ENCODE data around the gene CAMSAP1.

CAMSAP1 gene

DNA sequence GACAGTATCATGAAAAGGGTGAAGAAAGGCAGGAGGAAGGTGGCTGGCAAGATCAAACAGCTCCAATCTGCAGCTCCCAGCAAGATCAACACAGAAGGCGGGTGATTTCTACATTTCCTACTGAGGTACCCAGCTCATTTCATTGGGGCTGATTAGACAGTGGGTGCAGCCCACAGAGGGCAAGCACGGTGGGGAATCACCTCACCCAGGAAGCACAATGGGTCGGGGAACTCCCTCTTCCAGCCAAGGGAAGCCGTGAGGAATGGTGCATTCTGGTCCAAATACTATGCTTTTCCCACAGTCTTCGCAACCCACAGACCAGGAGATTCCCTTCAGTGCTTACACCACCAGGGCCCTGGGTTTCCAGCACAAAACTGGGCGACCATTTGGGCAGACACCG is 66.8 kb downstream of the CAMSAP1 start:
- no peak for TF ChIP-seq RAD21 (IDR thresholded peaks at IDR 0.05; ENCODE audit: low read depth)
- TF ChIP-seq TEAD4 (IDR thresholded peaks at IDR 0.05) = no peak
- TF ChIP-seq MAX (IDR thresholded peaks at IDR 0.05) = no peak
- TF ChIP-seq FOXM1 (IDR thresholded peaks at IDR 0.05; ENCODE audit: borderline replicate concordance, low read depth) = no peak
- TF ChIP-seq CREB1 (IDR thresholded peaks at IDR 0.05; ENCODE audit: low read depth) = no peak
- TF ChIP-seq EGR1 (IDR thresholded peaks at IDR 0.05) = no peak
- no peak for TF ChIP-seq YY1 (IDR thresholded peaks at IDR 0.05; ENCODE audit: low read depth)
- no peak for TF ChIP-seq ZBTB7A (IDR thresholded peaks at IDR 0.05; ENCODE audit: low read depth)
- no peak for TF ChIP-seq USF1 (IDR thresholded peaks at IDR 0.05)
- no peak for TF ChIP-seq TAF1 (IDR thresholded peaks at IDR 0.05; ENCODE audit: low read depth)

DNA sequence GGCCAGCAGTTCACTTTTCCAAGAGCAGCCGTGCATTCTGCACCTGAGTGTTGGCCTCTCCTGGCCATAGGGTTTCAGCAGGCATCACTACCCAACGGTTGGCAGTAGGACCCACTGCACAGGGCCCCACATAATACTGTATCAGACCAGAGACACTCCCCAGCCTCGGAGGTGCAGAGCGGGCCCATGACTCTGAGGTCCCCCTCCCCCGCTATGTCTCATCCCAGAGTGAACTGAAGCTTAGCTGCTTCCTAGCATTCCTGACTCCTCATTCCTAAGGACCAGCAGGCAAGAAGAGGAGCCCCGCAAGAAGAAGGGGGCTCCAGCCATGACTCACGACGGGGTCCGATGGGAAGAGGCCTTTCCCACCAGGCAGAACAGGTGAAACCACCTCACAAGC is 67.2 kb downstream of the CAMSAP1 start:
- no peak for TF ChIP-seq NFIC (IDR thresholded peaks at IDR 0.05)
- no peak for TF ChIP-seq CREB1 (IDR thresholded peaks at IDR 0.05; ENCODE audit: low read depth)
- TF ChIP-seq REST (IDR thresholded peaks at IDR 0.05; ENCODE audit: low read depth) = no peak
- TF ChIP-seq CEBPB (IDR thresholded peaks at IDR 0.05) = no peak
- TF ChIP-seq FOXM1 (IDR thresholded peaks at IDR 0.05; ENCODE audit: borderline replicate concordance, low read depth) = no peak
- no peak for TF ChIP-seq ZBTB7A (IDR thresholded peaks at IDR 0.05; ENCODE audit: low read depth)
- no peak for TF ChIP-seq EGR1 (IDR thresholded peaks at IDR 0.05)
- TF ChIP-seq MAX (IDR thresholded peaks at IDR 0.05) = no peak
- no peak for TF ChIP-seq TAF1 (IDR thresholded peaks at IDR 0.05; ENCODE audit: low read depth)
- no peak for TF ChIP-seq TCF12 (IDR thresholded peaks at IDR 0.05; ENCODE audit: low read depth)
- TF ChIP-seq TEAD4 (IDR thresholded peaks at IDR 0.05) = no peak
- no peak for TF ChIP-seq YY1 (IDR thresholded peaks at IDR 0.05; ENCODE audit: low read depth)
- no peak for TF ChIP-seq EP300 (IDR thresholded peaks at IDR 0.05; ENCODE audit: borderline replicate concordance)
- no peak for TF ChIP-seq USF1 (IDR thresholded peaks at IDR 0.05)
- no peak for TF ChIP-seq RAD21 (IDR thresholded peaks at IDR 0.05; ENCODE audit: low read depth)

DNA sequence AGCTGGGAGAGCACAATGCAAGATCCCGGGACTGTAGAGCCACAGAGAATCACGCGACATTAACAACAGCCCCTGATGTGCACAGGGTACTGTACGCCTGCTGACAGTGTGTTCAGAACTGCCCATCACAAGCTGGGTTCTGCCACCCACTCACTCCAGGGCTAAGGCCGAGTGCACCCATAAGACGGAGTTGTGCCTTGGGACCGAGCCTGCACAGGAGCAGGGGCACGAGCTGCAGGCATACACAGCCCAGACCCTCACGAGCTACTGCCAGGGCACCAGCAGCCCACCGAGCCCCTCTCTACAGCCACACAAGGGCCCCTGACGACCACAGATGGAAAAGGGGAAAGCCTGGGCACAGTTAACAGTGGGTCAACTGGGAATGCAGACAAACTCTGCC is 67.8 kb downstream of the CAMSAP1 start:
- no peak for TF ChIP-seq TAF1 (IDR thresholded peaks at IDR 0.05; ENCODE audit: low read depth)
- no peak for TF ChIP-seq RAD21 (IDR thresholded peaks at IDR 0.05; ENCODE audit: low read depth)
- TF ChIP-seq YY1 (IDR thresholded peaks at IDR 0.05; ENCODE audit: low read depth) = no peak
- no peak for TF ChIP-seq TCF12 (IDR thresholded peaks at IDR 0.05; ENCODE audit: low read depth)
- TF ChIP-seq USF1 (IDR thresholded peaks at IDR 0.05) = no peak
- TF ChIP-seq CREB1 (IDR thresholded peaks at IDR 0.05; ENCODE audit: low read depth) = no peak
- no peak for TF ChIP-seq REST (IDR thresholded peaks at IDR 0.05; ENCODE audit: low read depth)
- no peak for TF ChIP-seq EP300 (IDR thresholded peaks at IDR 0.05; ENCODE audit: borderline replicate concordance)
- TF ChIP-seq FOXM1 (IDR thresholded peaks at IDR 0.05; ENCODE audit: borderline replicate concordance, low read depth) = no peak
- no peak for TF ChIP-seq EGR1 (IDR thresholded peaks at IDR 0.05)
- no peak for TF ChIP-seq MAX (IDR thresholded peaks at IDR 0.05)
- no peak for TF ChIP-seq NFIC (IDR thresholded peaks at IDR 0.05)
- TF ChIP-seq ZBTB7A (IDR thresholded peaks at IDR 0.05; ENCODE audit: low read depth) = no peak
- TF ChIP-seq CEBPB (IDR thresholded peaks at IDR 0.05) = no peak
- TF ChIP-seq TEAD4 (IDR thresholded peaks at IDR 0.05) = no peak

DNA sequence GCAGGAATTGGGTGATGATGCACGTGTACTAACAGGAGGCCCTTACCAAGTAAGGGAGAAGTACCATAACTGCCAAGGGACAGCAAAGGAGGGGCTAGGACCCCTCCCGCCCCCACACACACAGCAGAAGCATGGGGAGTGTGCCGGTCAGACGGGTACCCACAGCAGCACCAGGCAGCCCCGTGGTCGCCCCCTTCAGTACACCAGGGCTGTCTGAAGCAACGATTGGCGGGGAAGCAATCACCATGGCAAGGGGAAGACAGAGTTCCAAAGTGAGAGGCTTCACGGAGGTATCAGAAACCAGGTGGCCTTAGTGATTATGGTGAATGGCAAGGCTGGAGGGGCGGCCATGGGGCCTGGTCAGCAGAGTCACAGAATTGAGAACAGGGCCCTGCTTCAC is 72.2 kb downstream of the CAMSAP1 start:
- TF ChIP-seq YY1 (IDR thresholded peaks at IDR 0.05; ENCODE audit: low read depth) (no peak), TEAD4 (IDR thresholded peaks at IDR 0.05) (no peak), NFIC (IDR thresholded peaks at IDR 0.05) (no peak), CREB1 (IDR thresholded peaks at IDR 0.05; ENCODE audit: low read depth) (no peak), CEBPB (IDR thresholded peaks at IDR 0.05) (no peak), REST (IDR thresholded peaks at IDR 0.05; ENCODE audit: low read depth) (no peak), TCF12 (IDR thresholded peaks at IDR 0.05; ENCODE audit: low read depth) (no peak), FOXM1 (IDR thresholded peaks at IDR 0.05; ENCODE audit: borderline replicate concordance, low read depth) (no peak)
